ENCODE measurements around the gene HIPK4.

- TF ChIP-seq, protein P1, sequence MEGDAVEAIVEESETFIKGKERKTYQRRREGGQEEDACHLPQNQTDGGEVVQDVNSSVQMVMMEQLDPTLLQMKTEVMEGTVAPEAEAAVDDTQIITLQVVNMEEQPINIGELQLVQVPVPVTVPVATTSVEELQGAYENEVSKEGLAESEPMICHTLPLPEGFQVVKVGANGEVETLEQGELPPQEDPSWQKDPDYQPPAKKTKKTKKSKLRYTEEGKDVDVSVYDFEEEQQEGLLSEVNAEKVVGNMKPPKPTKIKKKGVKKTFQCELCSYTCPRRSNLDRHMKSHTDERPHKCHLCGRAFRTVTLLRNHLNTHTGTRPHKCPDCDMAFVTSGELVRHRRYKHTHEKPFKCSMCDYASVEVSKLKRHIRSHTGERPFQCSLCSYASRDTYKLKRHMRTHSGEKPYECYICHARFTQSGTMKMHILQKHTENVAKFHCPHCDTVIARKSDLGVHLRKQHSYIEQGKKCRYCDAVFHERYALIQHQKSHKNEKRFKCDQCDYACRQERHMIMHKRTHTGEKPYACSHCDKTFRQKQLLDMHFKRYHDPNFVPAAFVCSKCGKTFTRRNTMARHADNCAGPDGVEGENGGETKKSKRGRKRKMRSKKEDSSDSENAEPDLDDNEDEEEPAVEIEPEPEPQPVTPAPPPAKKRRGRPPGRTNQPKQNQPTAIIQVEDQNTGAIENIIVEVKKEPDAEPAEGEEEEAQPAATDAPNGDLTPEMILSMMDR (conservative IDR thresholded peaks at IDR 0.05; ENCODE audit: low read depth, low read length): no peak
- TF ChIP-seq EZH2 (IDR thresholded peaks at IDR 0.05; ENCODE audit: borderline replicate concordance, low read depth, low read length, poor library complexity, severe bottlenecking): no peak
Measured at GRCh38 chr19:40424637-40425449, 34.9 kb upstream of the HIPK4 start.
